ENCODE results near the gene AUTS2.

AUTS2 gene

DNA sequence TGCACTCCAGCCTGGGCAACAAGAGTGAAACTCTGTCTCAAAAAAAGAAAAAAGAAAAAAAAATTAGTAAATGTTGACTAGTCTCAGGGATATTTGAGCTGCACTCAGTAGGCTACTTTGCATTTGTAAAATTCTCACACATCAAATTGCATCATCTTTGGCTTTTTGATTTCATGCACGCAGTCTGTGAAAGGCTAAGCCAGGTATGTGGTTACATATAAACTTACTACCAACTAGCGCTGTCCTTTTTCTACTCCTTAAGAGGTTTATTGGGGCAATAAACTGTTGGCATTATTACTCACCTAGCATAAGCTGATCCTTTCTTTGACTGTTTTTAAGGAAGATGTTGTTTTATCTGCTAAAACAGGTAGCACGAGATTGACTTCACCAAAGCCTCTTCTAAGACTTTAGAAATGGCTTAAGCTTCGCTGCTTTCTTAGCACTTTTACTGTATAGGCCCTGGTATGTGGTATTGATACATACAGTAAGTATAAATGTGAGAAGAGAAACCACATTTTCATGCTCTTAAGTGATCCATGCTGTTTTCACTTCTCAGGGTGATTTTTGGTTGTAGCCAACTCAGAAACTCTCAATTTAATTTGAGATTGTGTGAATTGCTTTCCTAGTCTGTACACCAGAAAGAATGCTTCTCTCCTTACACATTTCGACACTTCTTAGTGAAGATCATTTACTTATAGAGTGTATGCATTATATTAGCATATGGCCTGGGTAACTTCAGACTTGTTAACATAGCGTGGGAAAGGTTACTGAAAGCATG lies 323.9 kb downstream of the AUTS2 start:
- in situ Hi-C loops (cut with MboI; ENCODE audit: low sequenced_read_pairs), result no loop called here

GRCh38 chr7:69927461-69927860 lies 329.2 kb downstream of the AUTS2 start:
- in situ Hi-C loops (cut with MboI; ENCODE audit: low sequenced_read_pairs), result no loop called here

DNA sequence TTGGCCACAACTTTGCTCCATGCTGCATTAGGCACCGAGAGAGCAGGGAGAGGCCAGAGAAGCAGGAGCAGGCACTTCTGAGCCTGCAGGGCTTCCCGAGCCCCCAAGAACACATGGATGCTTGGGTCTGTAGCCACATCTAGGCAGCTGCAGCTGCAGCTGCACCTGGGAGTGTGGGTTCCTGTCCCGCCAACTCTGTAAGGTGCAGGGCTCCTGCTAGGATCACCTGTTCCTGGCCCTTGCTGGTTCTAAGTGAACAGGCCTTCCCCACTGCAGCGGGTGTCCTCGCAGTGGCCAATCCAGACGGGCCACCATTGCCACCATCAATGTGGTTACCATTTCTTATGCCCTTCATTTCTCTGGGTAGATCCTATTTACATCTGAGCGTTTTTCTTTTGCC lies 330.3 kb downstream of the AUTS2 start:
- in situ Hi-C loops (cut with MboI; ENCODE audit: low sequenced_read_pairs), result no loop called here

GRCh38 chr7:69929622-69930021 lies 331.3 kb downstream of the AUTS2 start:
- in situ Hi-C loops (cut with MboI; ENCODE audit: low sequenced_read_pairs), result no loop called here

DNA sequence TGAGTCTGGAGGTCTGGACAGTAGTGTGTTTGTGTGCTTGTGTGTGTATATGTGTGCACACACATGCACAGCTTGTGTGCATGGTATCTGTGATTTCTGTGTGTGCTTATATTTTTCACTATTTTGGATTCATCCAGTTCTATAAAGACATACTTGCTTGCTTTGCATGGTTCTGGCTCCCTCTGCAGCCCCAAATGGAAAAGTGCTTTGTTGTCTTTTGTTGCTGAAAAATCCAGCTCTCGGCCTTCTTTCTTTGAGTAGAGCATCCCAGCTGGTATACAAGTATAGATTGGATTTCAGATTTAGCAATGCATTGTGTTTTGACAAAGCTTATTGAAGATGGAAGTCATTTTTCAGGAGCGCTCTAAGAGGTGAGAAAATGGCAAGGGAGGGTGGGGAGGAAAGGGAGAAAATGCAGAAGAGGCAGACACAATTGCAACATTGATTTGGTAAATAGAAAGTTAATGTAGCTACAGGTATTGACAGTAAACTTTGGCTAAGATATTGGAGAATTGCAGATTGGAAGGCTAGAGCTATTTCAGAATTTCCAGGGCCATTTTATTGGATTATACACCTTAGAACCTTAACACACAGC lies 333.9 kb downstream of the AUTS2 start:
- in situ Hi-C loops (cut with MboI; ENCODE audit: low sequenced_read_pairs), result no loop called here

DNA sequence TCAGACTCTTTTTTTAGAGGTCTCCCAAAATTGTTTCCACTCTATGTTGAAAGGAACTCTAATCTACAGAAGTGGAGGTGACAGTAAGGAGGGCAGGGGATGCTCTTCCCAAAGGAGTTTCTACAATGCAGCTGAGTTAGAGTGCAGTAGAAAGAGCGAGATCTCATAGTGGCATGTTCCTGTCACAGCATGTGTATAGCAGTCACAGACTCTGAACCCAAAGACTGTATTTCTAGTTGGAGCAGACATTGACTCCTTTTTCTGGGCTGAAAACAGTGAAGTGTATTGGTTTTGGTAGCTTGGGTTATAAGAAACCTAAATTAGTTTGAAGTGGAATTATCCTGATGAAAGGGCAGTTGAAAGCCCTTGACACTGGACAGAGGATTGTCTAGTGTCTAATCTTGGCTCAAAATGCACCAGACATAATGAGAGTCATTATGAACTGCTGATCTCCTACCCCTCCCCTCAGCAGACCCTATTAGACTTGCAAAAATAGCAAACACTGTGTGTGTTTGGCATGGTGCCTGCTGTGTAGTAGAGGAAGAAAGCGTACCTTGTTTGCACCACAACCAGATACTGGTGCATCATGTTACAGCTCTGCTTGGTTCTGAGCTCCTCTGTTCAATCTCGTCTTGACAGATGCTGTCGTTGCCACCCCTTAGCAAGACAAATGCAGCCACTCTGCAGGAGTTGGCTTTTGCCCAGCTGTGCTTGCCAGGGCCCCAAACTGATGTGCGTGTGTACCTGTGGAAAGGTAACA lies 336.0 kb downstream of the AUTS2 start:
- in situ Hi-C loops (cut with MboI; ENCODE audit: low sequenced_read_pairs), result no loop called here

- in situ Hi-C loops (cut with MboI; ENCODE audit: low sequenced_read_pairs), result no loop called here
These were observed 336.8 kb downstream of the AUTS2 start for GRCh38 chr7:69935107-69935506.

DNA sequence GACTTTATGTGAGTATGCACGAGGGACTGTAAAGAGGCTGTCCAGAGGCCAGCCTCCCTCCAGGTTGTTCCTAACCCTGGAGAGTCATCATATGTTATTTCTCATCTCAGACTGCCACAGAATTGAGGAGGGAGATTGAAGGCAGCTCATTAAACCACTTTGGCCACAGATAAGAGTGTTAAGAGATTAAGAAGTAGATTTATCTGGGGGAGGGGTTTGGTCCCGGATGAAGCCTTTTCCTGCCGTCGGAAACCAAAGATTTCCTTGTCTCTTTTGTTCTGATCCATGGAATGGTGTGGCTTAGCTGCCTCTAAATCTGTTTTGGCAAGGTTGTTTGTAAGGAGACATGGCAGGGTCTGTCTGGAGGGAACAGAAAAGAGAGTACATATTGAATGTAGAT lies 338.8 kb downstream of the AUTS2 start:
- in situ Hi-C loops (cut with MboI; ENCODE audit: low sequenced_read_pairs), result no loop called here

DNA sequence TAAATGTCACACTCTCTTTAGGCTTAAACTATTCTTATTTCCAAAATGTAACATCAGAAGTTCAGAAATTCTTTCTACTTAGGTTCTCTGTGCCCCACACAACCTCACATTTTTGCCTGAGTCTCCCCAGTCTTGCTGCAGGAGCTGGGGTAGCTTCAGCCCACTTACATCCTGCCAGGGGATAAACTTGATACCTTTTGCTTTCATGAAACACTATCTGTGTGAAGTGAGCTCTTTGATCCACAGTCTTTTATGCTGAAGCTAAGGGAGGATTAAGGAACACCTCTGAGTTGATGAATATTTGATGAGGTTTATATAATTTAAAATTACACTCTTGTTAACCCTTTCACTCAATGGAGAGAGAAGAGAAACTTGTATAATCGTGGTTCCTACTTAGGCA lies 341.0 kb downstream of the AUTS2 start:
- in situ Hi-C loops (cut with MboI; ENCODE audit: low sequenced_read_pairs), result no loop called here

GRCh38 chr7:69941077-69941651 lies 342.9 kb downstream of the AUTS2 start:
- in situ Hi-C loops (cut with MboI; ENCODE audit: low sequenced_read_pairs), result no loop called here

GRCh38 chr7:69942573-69942972 lies 344.3 kb downstream of the AUTS2 start:
- in situ Hi-C loops (cut with MboI; ENCODE audit: low sequenced_read_pairs), result no loop called here

- in situ Hi-C loops (cut with MboI; ENCODE audit: low sequenced_read_pairs), result no loop called here
These were observed 348.6 kb downstream of the AUTS2 start for GRCh38 chr7:69946901-69947300.

- in situ Hi-C loops (cut with MboI; ENCODE audit: low sequenced_read_pairs), result no loop called here
These were observed 349.7 kb downstream of the AUTS2 start for GRCh38 chr7:69947998-69948397.

GRCh38 chr7:69949122-69949521 lies 350.8 kb downstream of the AUTS2 start:
- in situ Hi-C loops (cut with MboI; ENCODE audit: low sequenced_read_pairs), result no loop called here

- in situ Hi-C loops (cut with MboI; ENCODE audit: low sequenced_read_pairs), result no loop called here
These were observed 353.2 kb downstream of the AUTS2 start for GRCh38 chr7:69951458-69951857.

DNA sequence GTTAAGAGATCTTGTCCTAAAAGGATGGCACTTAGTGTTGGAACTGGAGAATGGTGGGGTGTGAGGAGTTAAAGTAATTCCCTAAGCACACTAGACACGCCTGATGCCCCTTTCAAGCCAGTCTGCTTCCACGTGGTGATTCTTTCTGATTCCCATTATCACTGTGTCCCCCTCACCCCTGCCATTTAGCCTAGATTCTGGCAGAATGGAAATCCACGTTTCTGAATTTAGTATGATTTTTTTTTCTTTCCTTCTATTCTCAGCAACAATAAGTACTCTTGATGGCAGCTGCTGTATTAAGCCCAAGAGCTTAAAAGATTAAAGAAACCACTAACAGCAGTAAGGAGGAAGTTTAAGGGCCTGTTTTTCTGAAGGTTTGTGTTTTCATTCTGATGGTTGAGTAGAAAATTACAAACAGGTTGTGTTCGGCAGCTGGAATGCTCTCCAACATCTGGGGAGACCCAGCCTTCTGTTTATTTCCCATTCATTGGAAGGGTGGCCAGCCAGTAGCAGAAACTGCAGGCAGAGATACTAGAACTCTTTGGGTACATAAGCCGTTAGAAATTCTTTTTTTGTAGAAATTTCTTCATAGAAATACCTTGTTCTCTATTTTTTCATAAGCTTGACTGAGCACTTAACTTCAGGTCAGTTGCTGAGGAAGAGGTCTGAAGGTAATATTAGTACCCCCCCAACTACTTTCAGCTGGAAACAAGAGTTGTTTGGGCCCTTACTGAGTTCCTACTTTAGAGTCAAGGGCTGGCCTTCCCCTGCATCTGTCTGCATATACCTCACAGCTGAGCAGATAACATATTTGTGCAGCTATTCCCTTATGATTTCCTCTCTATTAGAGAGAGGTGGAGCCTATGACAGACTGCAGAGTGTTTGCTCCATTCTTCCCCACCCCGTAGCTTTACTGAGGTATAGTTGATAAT lies 355.1 kb downstream of the AUTS2 start:
- in situ Hi-C loops (cut with MboI; ENCODE audit: low sequenced_read_pairs), result no loop called here

DNA sequence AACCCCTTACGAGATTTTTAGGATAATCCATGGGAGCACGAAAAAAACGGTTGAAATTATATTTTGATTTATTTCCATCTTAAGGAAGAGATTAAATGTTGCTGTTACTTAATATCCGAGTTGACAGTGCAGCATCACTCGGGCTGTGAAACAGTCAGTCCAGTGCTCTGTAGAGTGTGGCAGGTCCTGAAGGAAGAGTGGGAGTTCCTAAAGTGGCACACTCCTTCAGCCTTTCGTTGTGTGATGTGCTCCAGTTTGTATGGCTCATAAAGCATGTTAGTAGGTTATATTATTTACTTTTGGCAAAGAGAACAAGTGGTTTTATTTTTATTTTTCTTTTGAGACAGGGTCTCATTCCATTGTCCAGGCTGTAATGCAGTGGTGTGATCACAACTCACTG lies 358.3 kb downstream of the AUTS2 start:
- in situ Hi-C loops (cut with MboI; ENCODE audit: low sequenced_read_pairs), result no loop called here

GRCh38 chr7:69957661-69958060 lies 359.4 kb downstream of the AUTS2 start:
- in situ Hi-C loops (cut with MboI; ENCODE audit: low sequenced_read_pairs), result no loop called here

DNA sequence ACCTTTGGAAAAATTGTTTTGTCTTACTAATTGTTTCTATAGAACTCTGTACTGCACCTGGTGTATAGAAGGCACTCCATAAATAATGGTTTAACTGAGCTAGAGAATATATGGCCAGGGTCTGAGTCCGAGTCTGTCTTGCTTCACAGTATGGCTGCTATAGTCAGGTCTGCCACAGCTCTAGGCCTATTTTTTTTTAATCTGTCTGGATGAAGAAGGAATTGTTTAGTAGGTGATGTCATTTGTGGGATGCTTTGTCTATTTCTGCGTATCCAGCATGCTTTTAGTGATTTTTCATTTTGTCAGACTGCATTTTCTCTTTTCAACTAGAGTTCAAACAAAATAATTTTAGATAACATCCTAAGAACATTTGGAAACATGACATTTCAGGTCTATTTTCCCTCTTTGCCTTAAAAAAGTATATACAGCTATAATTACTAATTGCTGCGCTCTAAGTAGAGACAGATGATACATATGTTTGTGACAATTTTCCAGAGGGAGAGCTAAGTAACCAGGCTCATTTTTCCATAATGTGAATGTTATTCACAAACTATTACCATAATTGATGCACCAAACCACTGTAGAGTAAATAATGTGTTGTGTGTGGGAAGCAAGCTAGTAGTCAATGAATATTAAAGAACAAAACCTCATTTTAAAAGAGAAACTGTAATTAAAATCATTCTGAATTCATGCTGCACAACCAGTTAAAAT lies 361.7 kb downstream of the AUTS2 start:
- in situ Hi-C loops (cut with MboI; ENCODE audit: low sequenced_read_pairs), result no loop called here

DNA sequence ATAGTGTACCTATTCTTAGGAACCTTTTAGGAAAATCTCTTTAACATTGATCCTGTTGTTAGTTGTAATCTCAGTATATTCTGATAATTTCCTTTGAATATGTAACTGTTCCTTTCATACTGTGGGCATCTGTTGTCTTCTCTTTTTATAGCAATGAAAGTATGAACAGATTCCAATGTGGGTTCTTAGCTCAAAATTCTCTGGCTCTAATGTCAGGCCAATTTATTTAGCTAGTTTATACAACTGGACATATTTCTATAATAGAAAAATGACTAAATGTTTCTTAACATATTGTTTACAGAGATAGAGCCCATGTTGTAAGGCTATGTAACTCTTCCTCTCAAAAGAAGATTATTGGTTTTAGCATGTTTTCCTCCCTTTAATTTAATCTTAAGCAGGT lies 363.2 kb downstream of the AUTS2 start:
- in situ Hi-C loops (cut with MboI; ENCODE audit: low sequenced_read_pairs), result no loop called here

Data from hTERT RPE-1 (cell line).